ENCODE measurements around the gene RPL29. TPM values are rescaled to one million over a fixed set of nuclear protein-coding genes. Genes with fewer than 3 reads are reported as not detected.

The RPL29 gene
- total and polyA plus RNA-seq, 5 donors from 2014 or later: 1,128 to 1,661 (median 1,243) TPM

DNA sequence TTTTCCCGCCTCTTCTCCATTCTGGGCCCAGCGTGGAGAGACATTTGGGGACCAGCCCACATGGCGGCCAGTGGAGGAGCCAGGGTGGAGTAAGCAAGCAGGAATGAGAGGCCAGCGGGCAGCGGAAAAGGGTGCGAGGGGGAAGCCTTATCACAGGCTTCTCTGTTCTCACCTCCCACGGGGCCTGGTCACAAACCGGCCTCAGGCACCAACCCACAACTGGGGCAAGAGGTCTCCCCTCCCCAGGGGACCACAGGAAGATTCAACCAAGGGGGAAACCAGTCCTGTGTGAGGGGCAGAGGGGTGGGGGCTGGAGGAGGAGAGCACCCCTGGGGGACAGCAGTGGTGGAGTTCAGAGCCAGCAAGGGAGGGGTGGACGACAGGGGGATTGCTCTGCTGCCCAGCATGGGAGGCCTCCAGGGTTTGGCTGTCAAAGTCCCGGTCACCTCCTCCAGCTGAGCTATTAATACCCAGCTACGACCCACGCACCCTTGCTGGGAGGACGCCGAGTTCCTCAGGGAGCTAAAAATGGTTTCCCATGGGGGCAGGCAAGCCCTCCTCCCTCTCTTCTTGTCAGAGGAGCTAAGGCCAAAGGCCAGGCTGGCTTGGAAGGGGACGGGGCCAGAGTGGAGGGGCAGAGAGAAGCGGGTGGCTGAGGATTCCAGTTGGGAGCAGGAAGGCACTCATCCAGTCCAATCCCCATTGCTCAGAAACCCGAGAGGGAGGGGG lies 23.8 kb upstream of the RPL29 start:
- Histone ChIP-seq H3K9me3 (ENCODE audit: control insufficient read depth in 2 of 2, low read length in 2 of 2) (no peaks in the 10 kb centered on the region), H3K4me3 (ENCODE audit: low read depth, low read length) (no peak overlapping the region), H3K4me1 (ENCODE audit: control insufficient read depth, insufficient read depth, low read length, poor library complexity, severe bottlenecking) (no peaks in the 10 kb centered on the region), H3K27me3 (ENCODE audit: control insufficient read depth, insufficient read depth, low read length) (no peaks in the 10 kb centered on the region), H3K36me3 (ENCODE audit: control insufficient read depth, insufficient read depth, low read length) (no peaks in the 10 kb centered on the region), H3K27ac (ENCODE audit: insufficient read depth, low read length, poor library complexity, severe bottlenecking) (no peak overlapping the region)
- no peaks in the 10 kb centered on the region for H3K9me3 Mint-ChIP-seq
- no peak overlapping the region for H3K4me3 Mint-ChIP-seq
- DNase-seq (no peak), ATAC-seq (ENCODE audit: low read depth in 2 of 2) (no peak)
- H3K27me3 Mint-ChIP-seq: no peaks in the 10 kb centered on the region
- peaks cover 0 to 3% (median 0%) of the 10 kb centered on the region in 4 donors for H3K4me1 Mint-ChIP-seq
- no peaks in the 10 kb centered on the region for H3K36me3 Mint-ChIP-seq
- no peak overlapping the region for H3K27ac Mint-ChIP-seq

DNA sequence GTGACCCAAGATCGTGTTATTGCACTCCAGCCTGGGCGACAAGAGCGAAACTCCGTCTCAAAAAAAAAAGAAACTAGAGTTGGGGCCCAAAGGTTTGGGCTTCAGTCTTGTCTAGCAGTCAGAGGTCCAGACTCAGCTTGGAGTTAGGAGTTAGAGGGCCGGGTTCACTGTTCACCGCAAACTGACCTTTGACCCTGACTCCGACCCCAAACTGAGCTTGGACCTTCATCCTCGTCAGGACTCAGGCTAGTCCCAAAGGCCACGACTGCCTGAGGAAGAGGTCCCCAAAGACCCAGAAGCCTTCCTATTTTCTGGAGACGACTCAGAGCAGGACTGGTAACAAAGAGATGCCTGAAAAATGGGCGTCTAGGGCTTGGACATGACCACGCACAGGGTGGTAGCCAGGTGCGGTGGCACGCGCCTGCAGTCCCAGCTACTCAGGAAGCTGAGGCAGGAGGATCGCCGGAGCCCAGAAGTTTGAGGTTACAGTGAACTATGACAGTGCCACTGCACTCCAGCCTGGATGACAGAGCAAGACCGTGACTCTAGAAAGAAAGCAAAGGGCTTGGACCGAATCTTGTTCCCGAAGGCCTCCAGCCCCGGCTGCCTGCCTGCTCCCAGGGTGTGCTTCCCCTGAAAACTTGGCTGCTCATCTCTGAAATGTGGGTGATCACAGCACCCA lies 22.8 kb upstream of the RPL29 start:
- no peaks in the 10 kb centered on the region for H3K27me3 Mint-ChIP-seq
- H3K36me3 ChIP-seq (ENCODE audit: control insufficient read depth, insufficient read depth, low read length): no peaks in the 10 kb centered on the region
- H3K9me3 Mint-ChIP-seq: no peaks in the 10 kb centered on the region
- H3K36me3 Mint-ChIP-seq: no peaks in the 10 kb centered on the region
- no peaks in the 10 kb centered on the region for H3K4me1 ChIP-seq (ENCODE audit: control insufficient read depth, insufficient read depth, low read length, poor library complexity, severe bottlenecking)
- H3K9me3 ChIP-seq (ENCODE audit: control insufficient read depth in 2 of 2, low read length in 2 of 2): no peaks in the 10 kb centered on the region
- H3K4me1 Mint-ChIP-seq: peaks cover 0 to 3% (median 0%) of the 10 kb centered on the region in 4 donors
- no peak for ATAC-seq (ENCODE audit: low read depth in 2 of 2)
- H3K4me3 ChIP-seq (ENCODE audit: low read depth, low read length): no peak overlapping the region
- H3K27ac ChIP-seq (ENCODE audit: insufficient read depth, low read length, poor library complexity, severe bottlenecking): no peak overlapping the region
- no peak overlapping the region for H3K4me3 Mint-ChIP-seq
- DNase-seq: no peak
- H3K27me3 ChIP-seq (ENCODE audit: control insufficient read depth, insufficient read depth, low read length): no peaks in the 10 kb centered on the region
- no peak overlapping the region for H3K27ac Mint-ChIP-seq

DNA sequence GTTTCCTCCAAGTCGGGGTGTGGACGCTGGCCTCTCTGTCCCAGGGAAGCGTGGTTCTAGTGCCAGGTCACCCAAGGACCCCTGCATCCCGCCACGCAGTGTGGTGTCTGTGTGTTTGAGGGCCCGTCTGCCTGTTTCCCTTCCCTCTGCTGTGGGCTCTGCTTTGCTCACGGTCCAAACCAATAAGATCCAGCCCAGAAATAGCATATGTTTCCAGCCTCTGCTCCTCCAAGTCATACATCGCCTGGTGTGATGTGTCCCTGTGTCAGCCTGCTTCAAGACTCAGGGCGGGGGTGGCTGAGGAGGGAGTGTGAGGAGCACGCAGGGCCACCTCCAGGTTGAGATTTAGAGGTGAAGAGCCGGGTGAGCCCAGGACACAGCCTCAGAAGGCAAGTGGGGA lies 21.9 kb upstream of the RPL29 start:
- Mint-ChIP-seq H3K4me1 (peaks cover 0 to 3% (median 0%) of the 10 kb centered on the region in 4 donors), H3K27ac (no peak overlapping the region), H3K36me3 (no peaks in the 10 kb centered on the region), H3K4me3 (no peak overlapping the region), H3K27me3 (no peaks in the 10 kb centered on the region), H3K9me3 (no peaks in the 10 kb centered on the region)
- H3K4me3 ChIP-seq (ENCODE audit: low read depth, low read length): no peak overlapping the region
- H3K36me3 ChIP-seq (ENCODE audit: control insufficient read depth, insufficient read depth, low read length): no peaks in the 10 kb centered on the region
- no peaks in the 10 kb centered on the region for H3K9me3 ChIP-seq (ENCODE audit: control insufficient read depth in 2 of 2, low read length in 2 of 2)
- ATAC-seq (ENCODE audit: low read depth in 2 of 2) (no peak), DNase-seq (no peak)
- no peaks in the 10 kb centered on the region for H3K4me1 ChIP-seq (ENCODE audit: control insufficient read depth, insufficient read depth, low read length, poor library complexity, severe bottlenecking)
- no peaks in the 10 kb centered on the region for H3K27me3 ChIP-seq (ENCODE audit: control insufficient read depth, insufficient read depth, low read length)
- no peak overlapping the region for H3K27ac ChIP-seq (ENCODE audit: insufficient read depth, low read length, poor library complexity, severe bottlenecking)

DNA sequence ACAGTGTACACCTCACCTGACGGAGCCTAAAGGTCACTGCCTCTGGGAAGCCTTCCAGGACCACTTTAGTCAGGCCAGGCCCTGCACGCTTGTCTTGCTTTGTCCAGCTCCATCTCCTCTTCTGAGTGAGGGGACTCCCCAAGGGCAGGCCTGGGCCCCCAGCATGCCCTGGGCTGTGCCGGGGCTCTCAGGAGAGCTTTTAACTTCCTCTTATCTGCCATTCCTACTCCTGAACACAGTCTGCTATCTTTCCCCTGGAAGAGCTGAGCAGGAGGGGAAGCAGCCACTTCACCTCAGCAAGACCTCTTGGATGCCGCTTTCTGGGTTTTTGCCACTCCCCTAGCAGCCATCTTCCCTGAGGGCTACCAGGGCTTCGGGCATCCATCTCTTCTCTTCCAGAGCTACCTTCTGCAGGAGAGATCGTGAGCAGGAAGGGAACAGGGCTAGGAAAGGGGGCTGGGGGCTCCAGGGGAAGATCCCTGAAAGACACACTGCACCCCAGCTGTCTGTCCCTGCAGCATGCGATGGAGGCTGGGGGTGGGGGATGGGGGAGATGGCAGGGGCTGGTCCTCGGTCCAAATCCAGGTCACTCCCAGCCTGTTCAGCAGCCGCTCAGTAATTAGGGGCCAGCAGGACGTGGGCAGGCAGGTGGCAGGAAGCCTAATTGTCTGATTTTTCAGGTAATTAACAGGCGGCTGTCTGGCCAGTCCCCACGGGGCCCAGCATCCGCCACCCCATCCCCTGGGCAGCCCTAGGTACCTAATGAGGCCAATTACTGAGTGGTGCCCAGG lies 19.9 kb upstream of the RPL29 start:
- Mint-ChIP-seq H3K27ac (no peak overlapping the region), H3K4me1 (no peaks in the 10 kb centered on the region), H3K4me3 (no peak overlapping the region), H3K27me3 (no peaks in the 10 kb centered on the region), H3K36me3 (no peaks in the 10 kb centered on the region), H3K9me3 (peaks cover 0 to 1% (median 0%) of the 10 kb centered on the region in 7 donors)
- H3K27ac ChIP-seq (ENCODE audit: insufficient read depth, low read length, poor library complexity, severe bottlenecking): no peak overlapping the region
- ATAC-seq (ENCODE audit: low read depth in 2 of 2): no peak
- H3K9me3 ChIP-seq (ENCODE audit: control insufficient read depth in 2 of 2, low read length in 2 of 2): no peaks in the 10 kb centered on the region
- no peaks in the 10 kb centered on the region for H3K36me3 ChIP-seq (ENCODE audit: control insufficient read depth, insufficient read depth, low read length)
- no peak overlapping the region for H3K4me3 ChIP-seq (ENCODE audit: low read depth, low read length)
- no peak for DNase-seq
- H3K27me3 ChIP-seq (ENCODE audit: control insufficient read depth, insufficient read depth, low read length): no peaks in the 10 kb centered on the region
- no peaks in the 10 kb centered on the region for H3K4me1 ChIP-seq (ENCODE audit: control insufficient read depth, insufficient read depth, low read length, poor library complexity, severe bottlenecking)

DNA sequence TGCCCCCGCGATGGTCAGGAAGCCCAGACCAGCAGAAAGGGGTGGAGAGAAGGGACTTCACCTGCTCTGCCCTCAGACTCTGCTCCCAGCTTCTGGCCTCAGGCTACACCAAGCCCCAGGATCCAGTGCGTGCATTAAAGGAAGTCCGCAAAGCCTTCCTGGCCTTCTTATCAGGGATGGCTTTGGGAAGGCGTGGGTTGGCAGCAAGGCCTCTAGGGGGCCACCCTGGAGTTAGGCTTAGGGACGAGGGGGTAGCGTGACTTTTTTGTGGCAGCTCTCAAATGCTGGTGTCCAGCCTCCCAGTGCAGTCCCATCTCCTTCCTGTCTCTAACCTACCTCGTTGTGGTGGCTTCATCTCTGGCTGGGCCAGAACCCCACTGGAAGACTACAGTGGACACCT lies 18.9 kb upstream of the RPL29 start:
- Histone ChIP-seq H3K27me3 (ENCODE audit: control insufficient read depth, insufficient read depth, low read length) (no peaks in the 10 kb centered on the region), H3K9me3 (ENCODE audit: control insufficient read depth in 2 of 2, low read length in 2 of 2) (no peaks in the 10 kb centered on the region), H3K4me3 (ENCODE audit: low read depth, low read length) (no peak overlapping the region), H3K27ac (ENCODE audit: insufficient read depth, low read length, poor library complexity, severe bottlenecking) (no peak overlapping the region), H3K4me1 (ENCODE audit: control insufficient read depth, insufficient read depth, low read length, poor library complexity, severe bottlenecking) (no peaks in the 10 kb centered on the region), H3K36me3 (ENCODE audit: control insufficient read depth, insufficient read depth, low read length) (no peaks in the 10 kb centered on the region)
- DNase-seq (no peak), ATAC-seq (ENCODE audit: low read depth in 2 of 2) (no peak)
- Mint-ChIP-seq H3K27me3 (no peaks in the 10 kb centered on the region), H3K9me3 (peaks cover 0 to 1% (median 0%) of the 10 kb centered on the region in 7 donors), H3K36me3 (no peaks in the 10 kb centered on the region), H3K4me1 (peaks cover 0 to 2% (median 0%) of the 10 kb centered on the region in 4 donors), H3K27ac (no peak overlapping the region), H3K4me3 (no peak overlapping the region)

DNA sequence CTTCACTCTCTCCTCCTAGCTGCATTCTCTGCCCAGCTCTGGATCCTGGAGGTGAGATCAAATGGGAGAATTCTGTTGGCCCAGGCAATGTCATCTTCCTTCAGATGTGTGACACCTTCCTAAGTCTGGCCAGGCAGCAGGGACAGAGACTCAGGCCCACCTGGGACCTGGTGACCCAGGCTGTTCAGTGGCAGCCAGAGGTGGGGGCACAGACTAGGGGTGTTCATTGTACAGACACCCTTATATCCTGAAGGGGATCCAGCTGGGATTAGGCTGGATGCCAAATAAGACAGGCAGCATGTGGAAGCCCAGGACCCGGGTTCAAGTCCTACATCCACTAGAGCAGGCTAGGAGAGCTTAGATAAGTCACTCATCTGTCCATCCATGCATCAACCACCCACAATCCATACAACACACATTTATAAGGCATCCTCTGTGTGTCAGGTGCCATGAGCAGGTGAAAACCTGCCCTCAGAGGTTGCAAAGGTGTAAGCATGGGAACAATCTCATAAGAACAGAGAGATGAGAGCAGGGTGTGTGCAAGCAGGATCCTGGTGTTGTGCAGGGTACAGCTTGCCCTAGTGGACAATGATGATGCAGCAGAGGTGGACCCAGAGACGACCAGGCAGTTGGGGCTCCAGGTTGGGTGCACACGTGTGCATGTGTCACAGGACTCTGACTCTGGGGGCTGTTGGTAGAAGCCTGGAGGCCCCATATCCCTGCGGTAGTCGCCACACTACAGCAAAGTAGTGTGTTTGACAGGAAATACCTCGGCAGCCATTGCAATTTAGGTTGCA lies 18.3 kb upstream of the RPL29 start:
- H3K36me3 Mint-ChIP-seq: no peaks in the 10 kb centered on the region
- Histone ChIP-seq H3K36me3 (ENCODE audit: control insufficient read depth, insufficient read depth, low read length) (no peaks in the 10 kb centered on the region), H3K27me3 (ENCODE audit: control insufficient read depth, insufficient read depth, low read length) (no peaks in the 10 kb centered on the region), H3K4me1 (ENCODE audit: control insufficient read depth, insufficient read depth, low read length, poor library complexity, severe bottlenecking) (no peaks in the 10 kb centered on the region), H3K4me3 (ENCODE audit: low read depth, low read length) (no peak overlapping the region), H3K9me3 (ENCODE audit: control insufficient read depth in 2 of 2, low read length in 2 of 2) (no peaks in the 10 kb centered on the region), H3K27ac (ENCODE audit: insufficient read depth, low read length, poor library complexity, severe bottlenecking) (no peak overlapping the region)
- H3K4me1 Mint-ChIP-seq: peaks cover 0 to 2% (median 0%) of the 10 kb centered on the region in 4 donors
- DNase-seq (no peak), ATAC-seq (ENCODE audit: low read depth in 2 of 2) (no peak)
- no peaks in the 10 kb centered on the region for H3K27me3 Mint-ChIP-seq
- peak overlapping the region in 1 of 3 donors; percentile 35 for H3K27ac Mint-ChIP-seq
- H3K4me3 Mint-ChIP-seq: no peak overlapping the region
- peaks cover 0 to 1% (median 0%) of the 10 kb centered on the region in 7 donors for H3K9me3 Mint-ChIP-seq

DNA sequence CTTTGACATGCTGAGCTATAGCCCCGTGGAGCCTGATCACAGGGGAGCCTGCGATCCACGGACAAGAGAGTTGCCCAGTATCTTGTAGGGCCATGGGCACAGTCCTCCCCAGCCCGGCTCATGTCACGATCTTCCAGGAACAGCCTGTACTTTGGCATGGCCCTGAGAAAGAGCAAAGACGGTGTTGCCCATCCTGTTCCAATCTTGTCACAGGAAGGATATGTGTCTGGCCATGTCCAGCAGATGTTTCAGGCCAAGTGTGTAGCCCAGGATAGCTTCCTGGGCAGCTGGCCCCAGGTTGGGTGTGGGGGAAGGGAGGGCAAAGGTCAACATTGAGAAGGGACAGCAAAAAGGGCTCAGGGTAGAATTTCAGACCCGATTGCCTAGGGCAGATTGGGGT lies 17.0 kb upstream of the RPL29 start:
- no peak overlapping the region for H3K27ac ChIP-seq (ENCODE audit: insufficient read depth, low read length, poor library complexity, severe bottlenecking)
- no peaks in the 10 kb centered on the region for H3K9me3 ChIP-seq (ENCODE audit: control insufficient read depth in 2 of 2, low read length in 2 of 2)
- Mint-ChIP-seq H3K36me3 (no peaks in the 10 kb centered on the region), H3K9me3 (peaks cover 0 to 1% (median 0%) of the 10 kb centered on the region in 7 donors), H3K4me1 (peaks cover 0 to 2% (median 0%) of the 10 kb centered on the region in 4 donors), H3K27ac (no peak overlapping the region), H3K27me3 (no peaks in the 10 kb centered on the region), H3K4me3 (no peak overlapping the region)
- no peak overlapping the region for H3K4me3 ChIP-seq (ENCODE audit: low read depth, low read length)
- no peaks in the 10 kb centered on the region for H3K4me1 ChIP-seq (ENCODE audit: control insufficient read depth, insufficient read depth, low read length, poor library complexity, severe bottlenecking)
- no peaks in the 10 kb centered on the region for H3K36me3 ChIP-seq (ENCODE audit: control insufficient read depth, insufficient read depth, low read length)
- ATAC-seq (ENCODE audit: low read depth in 2 of 2) (no peak), DNase-seq (no peak)
- H3K27me3 ChIP-seq (ENCODE audit: control insufficient read depth, insufficient read depth, low read length): no peaks in the 10 kb centered on the region
